Liver (tissue), 3 donors: ENCODE results near the gene PRXL2A.
"Not testable (repeated sequence)": the region's sequence is repeated elsewhere in the genome, so short reads cannot be mapped to it uniquely, and the experiment has no call there.

Experiments
- CTCF ChIP-seq: fragments of 150-350 bp; IDR thresholded peaks from 2 replicates; pipeline ENCODE4 v1.5.1; 2017; ENCODE audit warnings: improper control_type of control experiment, low read depth, low read length; ENCODE audit not compliant: missing input control
- GABPA ChIP-seq, 2 donors: IDR thresholded peaks in 1 of 2; conservative IDR thresholded peaks in 1 of 2; 2 replicates each; pipeline ENCODE4 v1.6.1; 2016; ENCODE audit warnings: antibody characterized with exemption in 2 of 2, mild to moderate bottlenecking in 1 of 2, moderate library complexity in 1 of 2
- TAF1 ChIP-seq: conservative IDR thresholded peaks from 2 replicates; pipeline ENCODE4 v1.6.1; 2016; ENCODE audit warnings: antibody characterized with exemption, mild to moderate bottlenecking
- TF ChIP-seq, protein P1 (sequence below): IDR thresholded peaks from 2 replicates; pipeline ENCODE4 v1.6.1; 2016; ENCODE audit warnings: antibody characterized with exemption, mild to moderate bottlenecking
- donor health status: healthy.
- donor health status: healthy.

GRCh38 chr10:80358925-80359324 is 49.4 kb upstream of the PRXL2A start:
- TF ChIP-seq CTCF; TAF1; GABPA (IDR thresholded peaks at IDR 0.05 in 1 of 2, conservative IDR thresholded peaks at IDR 0.05 in 1 of 2): not testable (repeated sequence)
- TF ChIP-seq, protein P1, sequence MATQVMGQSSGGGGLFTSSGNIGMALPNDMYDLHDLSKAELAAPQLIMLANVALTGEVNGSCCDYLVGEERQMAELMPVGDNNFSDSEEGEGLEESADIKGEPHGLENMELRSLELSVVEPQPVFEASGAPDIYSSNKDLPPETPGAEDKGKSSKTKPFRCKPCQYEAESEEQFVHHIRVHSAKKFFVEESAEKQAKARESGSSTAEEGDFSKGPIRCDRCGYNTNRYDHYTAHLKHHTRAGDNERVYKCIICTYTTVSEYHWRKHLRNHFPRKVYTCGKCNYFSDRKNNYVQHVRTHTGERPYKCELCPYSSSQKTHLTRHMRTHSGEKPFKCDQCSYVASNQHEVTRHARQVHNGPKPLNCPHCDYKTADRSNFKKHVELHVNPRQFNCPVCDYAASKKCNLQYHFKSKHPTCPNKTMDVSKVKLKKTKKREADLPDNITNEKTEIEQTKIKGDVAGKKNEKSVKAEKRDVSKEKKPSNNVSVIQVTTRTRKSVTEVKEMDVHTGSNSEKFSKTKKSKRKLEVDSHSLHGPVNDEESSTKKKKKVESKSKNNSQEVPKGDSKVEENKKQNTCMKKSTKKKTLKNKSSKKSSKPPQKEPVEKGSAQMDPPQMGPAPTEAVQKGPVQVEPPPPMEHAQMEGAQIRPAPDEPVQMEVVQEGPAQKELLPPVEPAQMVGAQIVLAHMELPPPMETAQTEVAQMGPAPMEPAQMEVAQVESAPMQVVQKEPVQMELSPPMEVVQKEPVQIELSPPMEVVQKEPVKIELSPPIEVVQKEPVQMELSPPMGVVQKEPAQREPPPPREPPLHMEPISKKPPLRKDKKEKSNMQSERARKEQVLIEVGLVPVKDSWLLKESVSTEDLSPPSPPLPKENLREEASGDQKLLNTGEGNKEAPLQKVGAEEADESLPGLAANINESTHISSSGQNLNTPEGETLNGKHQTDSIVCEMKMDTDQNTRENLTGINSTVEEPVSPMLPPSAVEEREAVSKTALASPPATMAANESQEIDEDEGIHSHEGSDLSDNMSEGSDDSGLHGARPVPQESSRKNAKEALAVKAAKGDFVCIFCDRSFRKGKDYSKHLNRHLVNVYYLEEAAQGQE, result not testable (repeated sequence)
